HG02885 (cell line): Measurements from ENCODE around the gene LRRFIP1.

ENCODE experiments used
- ATAC-seq: cut with Tn5 transposase; IDR thresholded peaks from one replicate; pipeline ENCODE4 v1.9.1; 2021; ENCODE audit warnings: mild to moderate bottlenecking; ENCODE audit not compliant: unreplicated experiment, poor library complexity

Gene LRRFIP1

DNA sequence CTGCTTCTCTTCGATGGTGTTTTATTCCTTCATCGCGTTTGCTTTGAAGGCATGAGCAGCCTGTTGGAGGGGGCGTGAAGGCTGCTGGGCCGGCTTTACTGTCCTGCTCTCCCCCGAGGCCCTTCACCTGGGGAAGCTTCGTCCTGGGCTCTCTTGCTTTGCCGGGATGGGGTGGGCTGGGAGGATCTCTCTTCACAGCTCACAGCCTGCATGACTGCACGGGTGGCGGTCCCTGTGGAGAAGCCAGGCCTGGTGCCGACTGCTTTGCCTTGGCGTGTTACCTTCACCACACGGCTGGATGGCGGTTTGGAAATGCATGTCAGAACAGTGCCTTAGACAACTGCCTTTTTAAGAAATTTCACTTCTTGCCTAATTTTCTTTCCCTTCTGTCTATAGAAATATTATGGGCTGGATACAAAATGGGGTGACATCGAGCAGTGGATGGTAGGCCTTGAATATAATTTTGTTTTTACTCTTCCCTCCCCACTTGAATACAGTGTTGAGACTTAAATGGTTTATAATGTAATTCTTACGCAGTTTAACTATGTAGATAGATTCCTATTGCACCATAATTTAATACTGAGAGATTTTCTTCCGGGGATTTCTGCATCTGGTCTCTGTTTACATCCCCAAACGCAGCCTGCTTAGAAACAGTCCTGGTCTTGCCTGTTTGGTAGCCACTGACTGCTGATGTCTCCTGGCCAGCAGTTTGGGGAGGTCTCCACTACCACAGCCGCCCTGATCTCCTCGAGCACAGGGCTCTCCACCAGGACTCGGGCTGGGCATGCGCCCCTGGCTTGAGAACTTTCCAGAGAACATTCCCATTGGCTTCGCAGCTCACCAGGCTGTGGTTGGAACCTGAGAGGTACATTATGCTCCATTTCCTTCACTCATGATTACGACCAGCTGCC lies 90.2 kb downstream of the LRRFIP1 start:
- ATAC-seq: no peak

DNA sequence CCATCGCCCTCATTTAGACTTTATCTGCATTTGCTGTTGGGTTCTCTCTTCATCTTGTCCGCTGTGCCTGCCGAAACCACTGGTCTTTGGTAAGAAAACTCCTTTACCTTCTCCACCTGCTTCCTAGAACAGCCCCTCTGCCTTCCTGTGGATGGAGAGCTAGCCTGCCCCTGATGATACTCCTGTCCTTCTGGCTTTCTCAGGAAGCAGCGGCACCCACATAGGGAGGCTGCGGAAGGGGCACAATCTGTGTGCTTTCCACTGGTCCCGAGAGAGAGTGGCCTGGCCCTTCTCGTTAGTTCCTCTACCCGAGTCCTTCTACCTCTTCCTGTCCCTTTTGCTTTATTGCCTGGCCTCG lies 90.9 kb downstream of the LRRFIP1 start:
- ATAC-seq: no peak

DNA sequence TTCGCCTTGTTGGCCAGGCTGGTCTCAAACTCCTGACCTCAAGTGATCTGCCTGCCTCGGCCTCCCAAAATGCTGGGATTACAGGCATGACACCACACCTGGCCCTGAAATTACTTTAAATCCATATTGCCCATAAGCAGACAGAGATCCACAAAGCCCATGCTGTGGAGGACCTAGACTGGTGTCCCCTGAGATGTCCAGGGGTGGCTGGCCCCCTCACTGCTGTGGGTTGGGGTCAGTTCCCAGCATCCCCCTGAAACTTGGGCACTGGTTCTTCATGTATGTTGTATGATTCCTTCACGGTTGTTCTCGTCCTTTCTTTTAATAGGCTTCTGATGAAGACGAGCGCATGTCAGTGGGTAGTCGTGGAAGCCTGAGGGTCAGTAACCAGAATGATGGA lies 93.1 kb downstream of the LRRFIP1 start:
- ATAC-seq: no peak

- no peak for ATAC-seq
These were observed 93.6 kb downstream of the LRRFIP1 start for GRCh38 chr2:237720957-237721356.

- ATAC-seq: no peak
These were observed 94.1 kb downstream of the LRRFIP1 start for GRCh38 chr2:237721458-237721857.

DNA sequence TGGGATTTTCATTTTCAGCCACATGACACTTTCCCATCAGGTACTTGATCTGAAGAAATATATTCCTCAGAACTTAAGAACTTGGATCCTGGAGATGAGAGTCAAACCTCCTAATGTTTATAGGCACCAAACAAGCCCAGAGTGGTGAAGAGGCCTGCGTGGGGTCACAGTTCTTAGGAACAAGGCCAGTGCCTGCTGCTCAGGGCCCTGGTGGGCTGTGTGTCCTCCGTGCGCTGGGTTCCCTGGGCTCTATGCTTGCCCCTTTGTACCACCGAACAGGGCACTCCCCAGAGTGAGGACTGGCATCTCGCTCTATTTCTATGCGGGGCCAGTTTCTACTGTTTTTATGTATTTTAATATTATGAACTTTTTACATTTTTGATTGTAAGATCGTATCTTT lies 95.2 kb downstream of the LRRFIP1 start:
- ATAC-seq: no peak

DNA sequence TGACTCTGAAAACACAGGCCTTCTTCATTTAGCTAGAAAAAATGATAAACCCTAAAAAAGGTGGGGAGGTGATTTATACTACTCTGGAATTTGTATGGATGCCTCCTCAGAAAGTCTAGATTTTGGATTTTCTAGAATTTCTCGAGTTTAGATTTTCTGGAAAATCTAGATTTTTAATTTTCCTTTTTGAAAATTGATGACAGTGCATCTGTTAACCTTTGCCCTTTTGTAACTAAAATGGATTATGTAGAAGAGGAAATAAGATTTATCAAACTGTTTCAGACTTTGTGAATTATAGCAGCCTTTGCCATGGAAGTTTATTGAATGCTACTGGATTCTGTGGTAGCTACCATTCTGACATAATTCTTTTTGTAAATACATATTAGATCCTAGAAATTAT lies 95.6 kb downstream of the LRRFIP1 start:
- no peak for ATAC-seq

DNA sequence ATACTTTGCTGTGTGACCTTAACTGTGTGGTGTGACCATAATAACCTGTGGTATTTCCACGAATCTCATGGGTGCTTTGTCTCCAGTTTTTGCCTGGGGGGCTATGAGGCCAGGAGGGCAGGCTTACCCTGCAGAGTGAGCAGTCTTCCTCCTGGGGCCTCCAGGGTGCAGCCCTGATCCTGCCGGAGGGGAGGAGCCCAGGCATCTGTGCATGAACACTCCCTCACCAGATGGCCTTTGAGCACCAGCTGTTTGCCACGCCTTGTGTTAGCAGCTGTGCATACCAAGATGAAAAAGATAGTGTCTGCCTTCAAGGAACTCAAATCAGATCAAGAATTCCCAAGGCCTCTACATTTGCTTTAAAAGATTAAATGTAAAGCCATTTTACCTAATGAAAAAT lies 96.2 kb downstream of the LRRFIP1 start:
- ATAC-seq: no peak

- no peak for ATAC-seq
These were observed 97.6 kb downstream of the LRRFIP1 start for GRCh38 chr2:237724811-237725478.

GRCh38 chr2:237725661-237726060 lies 98.3 kb downstream of the LRRFIP1 start:
- ATAC-seq: no peak

GRCh38 chr2:237726401-237726830 lies 99.0 kb downstream of the LRRFIP1 start:
- no peak for ATAC-seq

DNA sequence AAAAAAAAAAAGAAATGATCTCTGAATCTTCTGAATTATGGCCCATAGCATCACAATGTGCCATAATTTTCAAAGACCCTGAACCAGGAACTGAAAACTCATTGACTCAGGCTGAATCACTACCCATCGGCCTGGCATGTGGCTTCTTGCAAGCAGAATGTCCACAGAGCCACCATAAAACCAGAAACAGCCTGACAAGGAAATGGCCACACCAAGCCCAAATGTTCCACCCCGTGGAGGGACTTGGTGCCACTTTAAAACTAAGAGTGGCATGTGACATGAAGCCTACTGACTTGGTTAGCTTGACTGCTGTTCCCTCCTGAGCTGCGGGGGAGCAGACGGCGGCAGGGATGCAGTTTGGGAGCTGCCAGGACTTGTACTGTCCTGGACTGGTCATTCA lies 100.0 kb downstream of the LRRFIP1 start:
- ATAC-seq: no peak

- ATAC-seq: no peak
These were observed 102.5 kb downstream of the LRRFIP1 start for GRCh38 chr2:237729681-237730475.

- no peak for ATAC-seq
These were observed 104.3 kb downstream of the LRRFIP1 start for GRCh38 chr2:237731663-237732062.

DNA sequence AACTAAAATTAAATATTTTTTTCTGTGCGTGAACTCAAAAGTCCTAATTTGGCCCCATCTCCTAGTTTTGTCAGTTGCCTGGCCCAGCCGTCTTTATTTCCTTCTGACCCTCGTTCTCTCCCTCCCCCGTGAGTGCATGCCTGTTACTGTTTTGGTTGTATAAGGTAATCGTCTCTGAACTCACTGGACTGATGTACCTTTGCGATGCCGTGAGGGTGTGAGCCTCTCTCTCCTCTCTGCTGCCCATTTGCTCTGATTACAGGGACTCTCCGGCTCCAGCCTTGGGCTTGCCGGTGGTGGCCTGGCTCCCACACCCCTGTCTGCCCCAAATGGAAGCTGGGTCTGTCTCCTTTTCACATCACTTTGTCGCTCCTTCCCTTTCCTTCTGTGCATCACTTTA lies 104.7 kb downstream of the LRRFIP1 start:
- ATAC-seq: no peak

DNA sequence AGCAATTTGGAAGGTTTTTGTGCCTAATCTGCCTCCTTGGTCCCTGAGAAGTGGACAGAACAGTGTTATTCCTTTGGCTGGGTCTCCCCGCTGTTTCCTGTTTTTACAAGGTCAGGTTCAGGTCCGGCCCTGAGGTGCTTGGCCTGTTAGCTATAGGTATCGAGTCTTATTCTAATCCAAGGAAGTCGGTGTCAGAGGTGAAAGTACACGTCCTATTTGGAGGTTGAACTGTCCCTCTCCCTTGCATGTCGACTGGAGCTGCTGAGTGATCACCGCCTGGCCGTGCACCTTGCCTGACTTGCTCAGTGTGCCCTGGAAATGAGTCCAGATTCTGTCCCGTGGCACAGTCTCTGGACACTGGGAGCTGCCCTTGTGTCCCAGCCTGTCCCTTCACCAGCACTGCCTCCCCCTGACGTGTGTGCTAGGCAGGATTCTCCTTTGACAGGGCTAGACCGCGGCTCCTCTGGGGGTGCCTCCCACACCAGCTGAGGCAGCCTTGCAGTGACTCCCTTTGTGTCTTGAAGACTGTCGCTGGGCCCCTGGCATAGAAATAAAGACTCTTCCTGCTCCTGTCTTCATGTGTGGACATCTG lies 105.5 kb downstream of the LRRFIP1 start:
- no peak for ATAC-seq

DNA sequence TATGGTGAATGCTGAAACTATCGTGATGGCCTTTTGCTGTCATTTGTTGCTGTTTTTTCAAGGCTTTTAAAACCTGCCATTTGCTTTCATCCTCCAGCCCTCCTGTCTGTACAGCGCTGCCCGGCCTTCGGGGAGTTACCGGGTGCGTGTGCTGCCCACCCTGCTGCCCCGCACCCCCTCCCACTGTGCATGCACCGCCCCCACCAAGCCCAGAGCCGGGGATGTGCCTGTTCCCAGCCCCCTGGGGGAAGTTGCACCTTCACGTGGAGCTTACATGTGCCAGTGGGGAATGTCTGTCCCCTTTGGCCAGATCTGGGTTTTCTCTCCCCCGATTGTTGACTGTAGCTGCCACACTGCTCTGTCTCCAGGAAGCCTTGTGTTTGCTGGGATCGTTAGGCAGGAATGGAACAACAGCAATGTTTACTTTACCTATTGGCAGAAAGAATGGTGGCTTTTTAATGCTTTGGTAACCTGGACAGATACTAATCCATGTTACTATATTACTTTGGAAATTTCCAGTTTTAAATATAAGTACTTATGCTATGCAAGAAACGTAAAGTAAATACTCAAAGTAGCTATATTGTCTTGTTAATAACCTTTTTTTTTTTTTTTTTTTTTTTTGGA lies 106.4 kb downstream of the LRRFIP1 start:
- no peak for ATAC-seq

- no peak for ATAC-seq
These were observed 107.7 kb downstream of the LRRFIP1 start for GRCh38 chr2:237734905-237735623.

DNA sequence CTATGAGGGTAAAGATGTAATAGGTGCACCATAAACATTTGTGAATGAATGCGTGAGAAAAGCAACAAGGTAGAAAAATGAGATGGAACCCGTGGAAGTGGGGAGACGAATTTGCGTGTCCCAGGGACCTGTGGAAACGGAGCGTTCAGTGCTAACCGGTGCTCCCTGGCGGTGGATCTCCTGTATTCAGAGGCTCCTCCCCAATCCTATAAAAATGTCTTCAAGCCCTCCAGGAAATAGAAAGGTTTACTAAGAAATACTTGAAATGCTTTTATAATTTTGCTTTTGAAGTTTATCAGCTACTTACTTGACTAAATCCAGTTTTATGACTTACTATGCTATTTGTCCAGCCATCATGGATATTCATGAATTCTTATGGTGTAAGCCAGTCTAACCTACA lies 108.4 kb downstream of the LRRFIP1 start:
- no peak for ATAC-seq

GRCh38 chr2:237736783-237737182 lies 109.4 kb downstream of the LRRFIP1 start:
- ATAC-seq: no peak
